Activated CD4-positive, alpha-beta T cell treated with anti-CD3 and anti-CD28 coated beads, Interleukin-2, amount 10 ng/mL, durations not matched to agents 7 days and 5 days (primary cell): ENCODE data around the gene DCAF17. TPM values are rescaled to one million over a fixed set of nuclear protein-coding genes. Genes with fewer than 3 reads are reported as not detected.
"Not testable (repeated sequence)": the region's sequence is repeated elsewhere in the genome, so short reads cannot be mapped to it uniquely, and the experiment has no call there.

Source experiments
- CTCF ChIA-PET: fragments of 350-600 bp; sonication (Branson Sonifier 250); formaldehyde crosslinking; loops from one replicate; lab custom pipeline; 2021; ENCODE audit warnings: antibody characterized with exemption; lab: Charles Lee
- POLR2A ChIA-PET: fragments of 350-600 bp; sonication (Branson Sonifier 250); formaldehyde crosslinking; loops from one replicate; lab custom pipeline; 2021; ENCODE audit warnings: antibody characterized with exemption; lab: Charles Lee
- DNase-seq: peaks from one replicate; pipeline ENCODE4 v3.0.0-alpha.2; 2020
- H3K27ac Mint-ChIP-seq: one replicate; pipeline ENCODE4 v1.8.0; 2021; ENCODE audit warnings: mild to moderate bottlenecking, moderate library complexity, mixed read lengths
- H3K27me3 Mint-ChIP-seq: one replicate; pipeline ENCODE4 v1.8.0; 2021; ENCODE audit warnings: mixed read lengths
- H3K36me3 Mint-ChIP-seq: one replicate; pipeline ENCODE4 v1.8.0; 2021; ENCODE audit warnings: low read depth, mixed read lengths
- H3K4me1 Mint-ChIP-seq: one replicate; pipeline ENCODE4 v1.8.0; 2021; ENCODE audit warnings: mixed read lengths
- H3K4me3 Mint-ChIP-seq: one replicate; pipeline ENCODE4 v1.8.0; 2021; ENCODE audit warnings: mild to moderate bottlenecking, moderate library complexity, mixed read lengths
- H3K9me3 Mint-ChIP-seq: one replicate; pipeline ENCODE4 v1.8.0; 2021; ENCODE audit warnings: mixed read lengths
- total RNA-seq, 2 experiments: library from RNA; stranded (reverse); gene quantifications; one replicate each; pipeline ENCODE4 v1.2.3, GENCODE V29; 2021

The DCAF17 gene
- total RNA-seq, 2 experiments from 2014 or later: 15.8 to 19.0 TPM

GRCh38 chr2:171523088-171524017 is 89.3 kb downstream of the DCAF17 start:
- H3K36me3 Mint-ChIP-seq: no peaks in the 10 kb centered on the region
- H3K4me3 Mint-ChIP-seq: peak overlapping the region; percentile 77
- POLR2A ChIA-PET: no interaction called here
- peaks cover 62% of the 10 kb centered on the region for H3K27me3 Mint-ChIP-seq
- no peaks in the 10 kb centered on the region for H3K9me3 Mint-ChIP-seq
- H3K27ac Mint-ChIP-seq: no peak overlapping the region
- CTCF ChIA-PET: interaction anchor here (0.5 to 0.9 kb wide), 2 partner anchors 12 to 503 kb away, joined by 3 read pairs; no protein-coding TSS in a partner anchor
- H3K4me1 Mint-ChIP-seq: peaks cover 14% of the 10 kb centered on the region
- peak; percentile 11 for DNase-seq

- ChIA-PET CTCF (interaction anchor here (0.7 to 0.9 kb wide), 2 partner anchors 8 to 11 kb away, joined by 3 to 4 read pairs; no protein-coding TSS in a partner anchor), POLR2A (no interaction called here)
- H3K36me3 Mint-ChIP-seq: no peaks in the 10 kb centered on the region
- no peak overlapping the region for H3K27ac Mint-ChIP-seq
- no peak for DNase-seq
- peaks cover 14% of the 10 kb centered on the region for H3K4me1 Mint-ChIP-seq
- peaks cover 63% of the 10 kb centered on the region for H3K27me3 Mint-ChIP-seq
- no peaks in the 10 kb centered on the region for H3K9me3 Mint-ChIP-seq
- no peak overlapping the region for H3K4me3 Mint-ChIP-seq
Measured at GRCh38 chr2:171524018-171524401, 90.0 kb downstream of the DCAF17 start.

GRCh38 chr2:171529914-171530313 is 95.9 kb downstream of the DCAF17 start:
- POLR2A ChIA-PET: no interaction called here
- H3K27ac Mint-ChIP-seq: no peak overlapping the region
- no peak overlapping the region for H3K4me3 Mint-ChIP-seq
- H3K36me3 Mint-ChIP-seq: no peaks in the 10 kb centered on the region
- no peaks in the 10 kb centered on the region for H3K9me3 Mint-ChIP-seq
- CTCF ChIA-PET: interaction anchor here (1.3 kb wide), 1 partner anchor 9 kb away, joined by 3 read pairs; no protein-coding TSS in a partner anchor
- H3K4me1 Mint-ChIP-seq: no peaks in the 10 kb centered on the region
- peak; percentile 12 for DNase-seq
- H3K27me3 Mint-ChIP-seq: peaks cover 43% of the 10 kb centered on the region

- POLR2A ChIA-PET: no interaction called here
- Mint-ChIP-seq H3K27ac (no peak overlapping the region), H3K9me3 (no peaks in the 10 kb centered on the region), H3K4me1 (no peaks in the 10 kb centered on the region), H3K27me3 (peaks cover 42% of the 10 kb centered on the region), H3K4me3 (no peak overlapping the region), H3K36me3 (no peaks in the 10 kb centered on the region)
- DNase-seq: no peak
- CTCF ChIA-PET: interaction anchor here (1.3 kb wide), 1 partner anchor 9 kb away, joined by 3 read pairs; no protein-coding TSS in a partner anchor
Measured at GRCh38 chr2:171530378-171530777, 96.4 kb downstream of the DCAF17 start.

GRCh38 chr2:171530859-171531258 is 96.8 kb downstream of the DCAF17 start:
- H3K4me3 Mint-ChIP-seq, H3K27ac Mint-ChIP-seq, H3K9me3 Mint-ChIP-seq, POLR2A ChIA-PET, H3K36me3 Mint-ChIP-seq, DNase-seq, H3K4me1 Mint-ChIP-seq: not testable (repeated sequence)
- peaks cover 45% of the 10 kb centered on the region for H3K27me3 Mint-ChIP-seq
- CTCF ChIA-PET: interaction anchor here (0.6 to 1.9 kb wide), 3 partner anchors 10 to 797 kb away, joined by 3 to 5 read pairs (median 4); no protein-coding TSS in a partner anchor

- Mint-ChIP-seq H3K9me3 (no peaks in the 10 kb centered on the region), H3K4me3 (no peak overlapping the region), H3K27me3 (peaks cover 44% of the 10 kb centered on the region), H3K4me1 (no peaks in the 10 kb centered on the region), H3K36me3 (no peaks in the 10 kb centered on the region), H3K27ac (no peak overlapping the region)
- DNase-seq: no peak
- POLR2A ChIA-PET: no interaction called here
- CTCF ChIA-PET: interaction anchor here (0.6 to 1.9 kb wide), 4 partner anchors 11 to 797 kb away, joined by 3 to 5 read pairs (median 4); no protein-coding TSS in a partner anchor
Measured at GRCh38 chr2:171531291-171531690, 97.3 kb downstream of the DCAF17 start.

GRCh38 chr2:171531836-171532450 is 97.9 kb downstream of the DCAF17 start:
- peaks cover 43% of the 10 kb centered on the region for H3K27me3 Mint-ChIP-seq
- POLR2A ChIA-PET: interaction anchor here (0.5 kb wide), 1 partner anchor 400 kb away, joined by 3 read pairs; no protein-coding TSS in a partner anchor
- CTCF ChIA-PET: interaction anchor here (1.2 to 1.9 kb wide), 3 partner anchors 11 to 798 kb away, joined by 3 to 5 read pairs (median 4); no protein-coding TSS in a partner anchor

GRCh38 chr2:171533331-171533730 is 99.3 kb downstream of the DCAF17 start:
- Mint-ChIP-seq H3K9me3 (no peaks in the 10 kb centered on the region), H3K27me3 (peaks cover 36% of the 10 kb centered on the region), H3K27ac (no peak overlapping the region), H3K4me3 (no peak overlapping the region), H3K36me3 (no peaks in the 10 kb centered on the region), H3K4me1 (no peaks in the 10 kb centered on the region)
- DNase-seq: no peak
- CTCF ChIA-PET: interaction anchor here (1.5 kb wide), 1 partner anchor 62 kb away, joined by 4 read pairs; no protein-coding TSS in a partner anchor
- POLR2A ChIA-PET: no interaction called here

More at GRCh38 chr2:171531836-171532450, 97.9 kb downstream of the DCAF17 start:
- Mint-ChIP-seq H3K36me3 (no peaks in the 10 kb centered on the region), H3K27ac (no peak overlapping the region), H3K4me3 (no peak overlapping the region), H3K9me3 (no peaks in the 10 kb centered on the region), H3K4me1 (no peaks in the 10 kb centered on the region)
- DNase-seq: no peak

Other genes with a start within 250 kb of the DCAF17 start
- 10 to 100 TPM; 20.0 to 21.8 TPM for gene METTL8, start 236 bp upstream of the DCAF17 start, total RNA-seq
- under 1 TPM; 0.31 to 0.45 TPM for gene CYBRD1, start 88.2 kb downstream of the DCAF17 start, total RNA-seq